ENCODE results near the gene RAE1. TPM values are rescaled to one million over a fixed set of nuclear protein-coding genes. Genes with fewer than 3 reads are reported as not detected.

RAE1 gene
- polyA plus RNA-seq, 3 donors, result 9.2 to 17.5 (median 12.3) TPM

DNA sequence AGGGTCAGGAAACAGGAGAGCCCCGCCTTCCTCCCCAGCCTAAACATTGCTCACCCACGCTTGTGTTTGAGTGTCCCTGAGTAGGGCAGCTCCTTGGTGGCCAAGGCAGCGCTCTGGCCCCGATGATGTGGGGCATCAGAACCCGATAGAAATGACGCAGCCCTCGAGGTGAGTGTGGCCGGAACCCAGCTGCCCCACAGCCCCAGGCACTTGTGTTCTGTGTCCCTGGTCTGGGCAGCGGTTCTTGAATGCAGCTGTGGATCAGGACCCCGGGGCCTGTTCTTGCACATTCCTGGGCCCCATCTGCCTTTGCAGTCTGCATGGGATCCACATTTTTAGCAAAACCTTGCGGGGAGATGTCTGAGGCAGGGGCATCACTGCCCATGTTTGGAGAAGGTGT is 53.0 kb downstream of the RAE1 start:
- WGBS, 3 donors, result 92 to 96% (median 96%) methylated on average over 11 of the region's 11 CpGs
- H3K27ac ChIP-seq (ENCODE audit: low read depth, low read length), result no peak overlapping the region

DNA sequence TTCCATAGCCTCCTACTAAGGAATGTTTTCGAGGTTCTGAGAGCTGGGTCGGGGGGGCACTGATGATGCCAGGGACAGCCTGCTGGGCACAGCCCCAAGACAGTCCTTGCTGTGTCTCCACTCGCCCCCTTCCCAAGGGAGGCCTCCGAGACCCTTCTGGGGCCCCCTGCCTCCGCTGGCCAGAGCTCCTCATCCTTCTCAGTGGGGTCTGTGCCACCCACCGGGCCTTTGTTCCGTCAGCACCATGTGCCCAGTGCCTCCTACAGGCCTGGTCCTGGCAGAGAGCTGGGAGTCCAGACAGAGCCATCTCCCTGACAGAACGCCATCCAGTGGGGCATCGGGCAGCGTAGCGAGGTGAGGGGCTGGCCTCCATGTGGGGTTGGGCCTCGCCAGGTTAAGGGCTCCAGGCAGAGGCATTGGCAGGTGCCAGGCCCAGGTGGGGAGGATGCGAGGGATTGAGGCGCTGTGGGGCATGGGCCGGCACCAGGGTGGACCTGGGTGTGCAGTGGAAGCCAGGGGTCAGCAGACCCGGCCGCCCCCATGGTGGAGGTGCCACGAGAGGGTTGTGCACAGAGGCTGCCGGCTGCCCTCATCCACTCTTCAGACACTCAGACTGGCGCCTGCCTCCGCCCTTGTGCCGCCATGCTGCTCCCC is 53.5 kb downstream of the RAE1 start:
- 96 to 98% (median 97%) methylated on average over 21 to 22 of the region's 22 CpGs for WGBS, 3 donors
- no peak overlapping the region for H3K27ac ChIP-seq (ENCODE audit: low read depth, low read length)

DNA sequence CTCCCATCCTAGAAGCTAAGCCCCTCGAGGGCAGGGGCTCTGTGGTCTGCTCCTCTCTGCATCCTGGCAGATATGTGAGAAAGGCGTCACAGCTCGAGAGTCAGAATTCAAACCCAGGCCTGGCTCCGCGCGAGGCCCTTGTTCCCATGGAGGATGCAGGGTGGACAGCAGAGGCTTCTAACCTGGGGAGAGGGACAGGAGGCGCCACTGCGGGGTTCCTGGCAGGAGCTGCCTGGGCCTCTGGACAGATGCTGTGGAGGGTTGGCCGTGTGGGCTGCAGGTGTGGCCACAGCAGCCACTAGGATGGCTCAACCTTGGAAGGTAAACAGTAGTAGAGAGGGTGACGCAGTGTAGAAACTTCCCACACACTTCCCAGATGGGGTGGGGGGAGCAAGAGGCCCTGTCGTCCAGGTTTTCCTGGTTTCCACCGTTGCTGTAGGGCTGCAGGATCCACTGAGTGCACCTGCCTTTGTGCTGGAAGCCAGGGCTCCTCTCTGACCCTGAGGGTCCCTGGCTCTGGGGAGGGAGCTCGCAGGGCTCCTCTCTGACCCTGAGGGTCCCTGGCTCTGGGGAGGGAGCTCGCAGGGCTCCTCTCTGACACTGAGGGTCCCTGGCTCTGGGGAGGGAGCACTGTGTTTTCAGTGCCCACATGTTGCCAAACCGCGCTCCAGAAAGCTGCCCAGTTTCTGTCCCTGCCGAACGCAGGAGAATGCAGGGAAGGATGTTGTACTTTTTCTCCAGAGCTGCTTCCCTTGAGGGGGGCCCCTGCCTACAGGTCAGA is 54.4 kb downstream of the RAE1 start:
- H3K27ac ChIP-seq (ENCODE audit: low read depth, low read length), result no peak overlapping the region
- WGBS, 3 donors, result 84 to 88% (median 87%) methylated on average over 18 of the region's 18 CpGs

DNA sequence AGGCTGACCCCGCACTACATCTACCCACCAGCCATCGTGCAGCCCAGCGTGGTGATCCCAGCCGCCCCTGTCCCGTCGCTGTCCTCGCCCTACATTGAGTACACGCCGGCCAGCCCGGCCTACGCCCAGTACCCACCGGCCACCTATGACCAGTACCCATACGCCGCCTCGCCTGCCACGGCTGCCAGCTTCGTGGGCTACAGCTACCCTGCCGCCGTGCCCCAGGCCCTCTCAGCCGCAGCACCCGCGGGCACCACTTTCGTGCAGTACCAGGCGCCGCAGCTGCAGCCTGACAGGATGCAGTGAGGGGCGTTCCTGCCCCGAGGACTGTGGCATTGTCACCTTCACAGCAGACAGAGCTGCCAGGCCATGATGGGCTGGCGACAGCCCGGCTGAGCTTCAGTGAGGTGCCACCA is 56.5 kb downstream of the RAE1 start:
- 94 to 95% (median 95%) methylated on average over 29 of the region's 29 CpGs for WGBS, 3 donors
- no peak overlapping the region for H3K27ac ChIP-seq (ENCODE audit: low read depth, low read length)

DNA sequence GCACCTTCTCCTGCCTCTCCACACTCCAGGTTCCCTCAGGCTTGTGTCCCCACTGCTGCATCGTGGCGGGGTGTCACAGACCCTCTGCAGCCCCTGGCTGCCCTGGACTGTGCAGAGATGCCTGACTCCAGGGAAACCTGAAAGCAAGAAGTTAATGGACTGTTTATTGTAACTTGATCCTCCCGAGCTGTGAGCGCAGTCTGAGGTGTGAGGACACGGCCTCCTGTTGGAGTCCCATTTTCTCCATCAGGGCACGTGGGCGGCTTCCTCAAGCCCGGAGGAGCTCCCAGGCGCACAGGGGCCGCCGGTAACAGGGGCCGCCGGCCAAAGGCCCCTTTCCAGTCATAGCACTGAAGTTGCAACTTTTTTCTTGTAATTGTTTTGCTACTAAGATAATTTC is 57.1 kb downstream of the RAE1 start:
- 83 to 88% (median 87%) methylated on average over 13 of the region's 13 CpGs for WGBS, 3 donors
- no peak overlapping the region for H3K27ac ChIP-seq (ENCODE audit: low read depth, low read length)

DNA sequence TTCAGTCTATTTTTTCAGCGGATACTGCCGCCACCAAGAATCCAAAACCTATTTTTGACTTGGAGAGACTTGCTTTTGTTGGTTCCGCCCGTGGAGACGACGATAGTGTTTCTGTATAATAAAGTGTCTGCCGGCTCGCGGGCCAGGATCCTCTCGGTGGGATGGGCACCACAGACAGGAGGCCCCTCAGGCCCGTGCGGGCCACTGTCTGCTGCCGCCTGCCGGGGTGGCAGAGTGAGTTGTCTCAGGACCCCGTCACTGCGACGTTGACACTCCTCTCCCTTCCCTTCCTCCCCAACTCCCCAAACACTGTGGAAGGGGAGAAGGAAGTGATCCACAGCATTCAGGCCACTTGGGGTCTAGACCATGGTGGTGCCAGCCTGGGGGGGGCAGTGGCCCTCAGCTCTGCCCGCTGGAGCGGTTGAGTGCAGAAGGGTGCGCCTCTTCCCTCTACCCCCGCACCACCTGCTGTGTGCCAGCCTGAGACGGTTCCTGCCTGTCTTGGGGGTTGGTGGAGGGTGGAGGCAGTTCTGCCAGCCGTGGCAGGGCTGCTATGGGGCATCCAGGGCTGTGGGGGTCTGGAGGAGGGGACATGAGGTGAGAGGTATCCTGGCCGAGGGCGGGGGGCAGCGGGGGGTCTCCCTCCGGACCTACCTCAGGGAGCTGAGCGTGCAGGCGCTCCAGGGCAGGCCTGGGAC is 57.6 kb downstream of the RAE1 start:
- 90 to 93% (median 92%) methylated on average over 26 to 29 of the region's 29 CpGs for WGBS, 3 donors
- H3K27ac ChIP-seq (ENCODE audit: low read depth, low read length), result no peak overlapping the region

DNA sequence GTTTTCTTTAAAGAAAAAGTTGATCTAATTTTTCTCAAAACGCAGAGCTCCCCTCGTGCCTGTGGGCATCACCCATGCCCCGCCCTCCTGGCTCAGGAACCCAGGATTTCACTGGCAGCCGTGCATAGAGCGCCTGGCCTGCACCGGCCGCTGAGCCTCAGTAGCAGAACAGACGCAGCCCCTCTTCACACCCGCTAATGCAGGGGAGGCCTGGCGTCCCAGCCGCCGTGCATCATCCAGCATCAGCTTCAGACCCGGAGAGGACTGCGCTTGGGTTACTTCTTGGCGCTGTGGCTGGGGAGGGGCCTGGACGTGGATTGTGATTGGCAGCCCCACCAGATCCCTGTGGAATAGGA is 58.2 kb downstream of the RAE1 start:
- H3K27ac ChIP-seq (ENCODE audit: low read depth, low read length), result no peak overlapping the region
- WGBS, 3 donors, result 82 to 86% (median 83%) methylated on average over 16 of the region's 16 CpGs

DNA sequence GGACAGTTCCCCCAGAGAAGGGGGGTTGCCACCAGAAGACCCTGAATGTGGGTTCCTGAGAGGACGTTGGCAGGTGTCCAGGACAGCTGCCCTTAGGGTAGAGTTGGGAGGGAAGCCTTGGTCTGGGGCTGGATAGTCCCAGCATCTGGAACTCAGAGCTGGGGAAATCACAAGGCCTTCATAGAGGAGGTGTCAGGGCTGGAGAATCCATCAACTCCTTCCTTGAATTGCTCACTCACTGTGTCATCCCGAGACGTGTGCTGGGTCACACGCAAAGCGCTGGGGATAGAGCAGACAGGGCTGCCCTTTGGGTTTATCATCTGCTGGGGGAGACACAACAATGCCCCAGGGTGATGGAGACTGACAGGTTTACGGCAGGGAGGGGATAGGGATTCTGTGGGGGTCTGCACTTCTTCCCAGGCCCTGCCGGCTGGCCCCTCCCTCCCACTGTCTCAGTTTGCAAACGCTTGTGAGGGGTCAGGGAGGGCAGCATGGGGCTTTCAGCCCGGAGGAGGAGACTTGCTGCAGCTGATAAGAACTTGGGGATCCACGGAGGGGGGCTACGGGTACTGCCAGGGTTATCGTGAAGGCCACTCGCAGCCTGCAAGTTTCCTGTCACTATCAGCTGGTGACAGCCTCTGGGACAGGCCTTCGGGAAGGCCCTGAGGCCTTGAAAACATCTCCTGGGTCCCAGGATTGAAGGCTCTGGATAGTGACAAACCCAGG is 58.8 kb downstream of the RAE1 start:
- 60 to 69% (median 68%) methylated on average over 14 of the region's 14 CpGs for WGBS, 3 donors
- H3K27ac ChIP-seq (ENCODE audit: low read depth, low read length), result no peak overlapping the region

DNA sequence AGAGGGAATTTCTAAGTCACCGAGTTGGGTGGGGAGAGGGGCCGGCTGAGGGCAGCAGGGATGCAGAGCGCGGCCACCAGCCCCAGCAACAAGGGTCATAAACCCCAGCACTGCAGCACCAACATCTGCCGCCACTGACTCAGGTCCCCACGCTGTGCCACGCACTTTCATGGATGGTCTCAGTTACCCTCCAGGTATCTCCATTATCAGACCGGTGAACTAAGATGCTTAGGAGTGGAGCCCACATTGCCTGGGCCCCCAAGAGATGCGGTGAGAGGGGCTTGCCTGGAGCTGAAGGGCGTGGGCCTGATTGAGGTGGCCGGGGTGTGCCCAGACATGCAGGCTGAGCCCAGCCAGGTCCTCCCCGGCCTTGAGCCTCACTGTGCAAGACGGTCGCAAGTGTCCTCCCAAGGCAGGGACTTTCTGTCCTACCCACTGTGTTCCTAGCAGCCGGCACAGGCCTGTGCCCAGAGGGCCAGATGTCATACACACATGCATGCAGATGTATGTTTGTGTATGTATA is 59.4 kb downstream of the RAE1 start:
- WGBS, 3 donors, result 85 to 89% (median 86%) methylated on average over 15 of the region's 15 CpGs
- no peak overlapping the region for H3K27ac ChIP-seq (ENCODE audit: low read depth, low read length)

DNA sequence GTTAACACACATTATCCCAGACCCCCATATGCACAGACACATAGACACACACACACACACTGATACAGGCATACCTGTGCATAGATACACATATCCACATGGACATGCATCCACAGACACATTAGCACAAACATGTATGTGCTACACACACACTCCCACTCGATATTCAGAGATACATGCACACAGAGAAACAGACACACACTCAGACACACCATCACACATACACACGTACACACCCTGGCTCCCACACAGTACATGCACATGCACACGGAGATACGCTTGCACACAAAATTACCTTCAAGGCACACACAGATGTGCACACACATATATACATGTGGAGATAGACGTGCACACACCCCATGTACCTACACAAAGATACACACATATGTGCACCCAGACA is 59.9 kb downstream of the RAE1 start:
- WGBS, 3 donors, result 86 to 95% (median 93%) methylated on average over 5 of the region's 5 CpGs
- H3K27ac ChIP-seq (ENCODE audit: low read depth, low read length), result no peak overlapping the region

DNA sequence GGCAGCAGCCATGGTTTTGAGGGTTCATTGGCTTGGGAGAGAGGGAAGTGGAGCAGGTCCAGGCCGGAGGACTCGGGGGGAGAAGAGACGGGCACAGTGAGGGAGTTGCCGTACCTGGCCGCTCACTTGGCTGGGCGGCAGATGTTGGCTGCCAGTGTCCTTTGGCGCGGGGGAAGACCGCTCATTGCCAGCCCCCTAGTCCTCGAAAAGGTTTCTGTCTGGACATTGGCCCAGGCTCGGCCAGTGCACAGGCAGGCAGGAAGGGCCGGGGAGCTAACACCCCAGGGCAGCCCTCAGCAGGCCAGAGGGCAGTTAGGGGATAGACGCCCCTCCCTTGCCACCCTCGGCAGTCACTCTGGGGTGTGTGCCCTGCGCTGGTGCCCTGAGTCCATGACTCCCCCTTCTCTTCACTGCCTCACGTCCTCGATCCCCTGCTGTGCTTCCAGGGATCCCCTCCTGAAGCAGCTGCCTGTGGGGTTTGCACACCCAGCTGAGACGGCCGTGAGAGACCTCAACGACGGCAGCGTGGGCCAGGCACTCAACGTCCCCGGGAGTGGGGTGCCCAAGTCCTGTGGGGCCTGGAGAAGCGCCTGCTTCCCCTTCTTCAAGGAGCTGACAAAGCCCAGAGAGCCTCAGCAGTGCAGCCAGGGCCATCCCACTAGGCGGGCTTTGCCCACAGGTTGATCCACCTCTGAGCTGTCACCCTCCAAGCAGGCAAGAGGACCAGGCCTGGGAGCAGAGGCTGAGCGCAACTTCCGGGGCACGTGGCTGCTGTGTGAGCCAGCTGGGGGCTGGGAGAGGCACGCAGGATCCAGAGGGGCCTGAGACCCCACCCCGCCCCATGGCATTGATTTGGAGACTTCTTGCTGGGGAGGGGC is 60.6 kb downstream of the RAE1 start:
- no peak overlapping the region for H3K27ac ChIP-seq (ENCODE audit: low read depth, low read length)
- WGBS, 3 donors, result 83 to 87% (median 85%) methylated on average over 31 of the region's 31 CpGs

DNA sequence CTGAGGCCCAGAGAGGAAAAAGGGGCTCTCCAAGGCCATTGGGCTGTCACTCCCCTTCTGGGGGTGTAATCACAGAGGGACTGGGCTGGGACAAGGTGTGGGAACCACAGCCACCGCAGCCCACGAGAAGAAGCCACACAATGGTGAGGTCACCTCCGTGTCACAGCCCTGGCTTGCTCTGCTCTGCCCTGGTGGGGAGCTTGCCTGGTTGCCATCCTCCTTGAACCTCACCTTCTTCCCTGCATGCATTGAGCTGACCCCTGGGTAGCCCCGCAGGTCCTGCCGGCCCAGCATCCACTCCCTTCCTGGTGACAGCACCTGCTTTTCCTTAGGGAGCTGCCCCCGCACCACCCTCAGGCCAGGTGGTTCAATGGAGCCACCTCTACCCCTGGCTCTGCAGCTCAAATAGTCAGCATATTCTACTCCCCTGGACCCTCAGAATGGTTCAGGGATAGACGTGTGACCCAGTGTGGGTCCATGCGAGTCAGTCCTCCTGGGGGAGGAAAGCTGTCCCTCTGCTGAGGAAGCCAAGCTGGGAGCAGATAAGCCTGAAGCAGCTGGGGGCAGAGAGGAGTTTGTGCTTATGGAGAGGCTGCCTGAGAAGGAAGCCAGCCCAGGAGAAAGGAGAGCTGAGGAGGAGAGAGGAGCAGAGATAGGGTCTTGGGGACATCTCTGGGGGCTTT is 61.4 kb downstream of the RAE1 start:
- WGBS, 3 donors, result 78 to 82% (median 78%) methylated on average over 8 of the region's 8 CpGs
- H3K27ac ChIP-seq (ENCODE audit: low read depth, low read length), result no peak overlapping the region

DNA sequence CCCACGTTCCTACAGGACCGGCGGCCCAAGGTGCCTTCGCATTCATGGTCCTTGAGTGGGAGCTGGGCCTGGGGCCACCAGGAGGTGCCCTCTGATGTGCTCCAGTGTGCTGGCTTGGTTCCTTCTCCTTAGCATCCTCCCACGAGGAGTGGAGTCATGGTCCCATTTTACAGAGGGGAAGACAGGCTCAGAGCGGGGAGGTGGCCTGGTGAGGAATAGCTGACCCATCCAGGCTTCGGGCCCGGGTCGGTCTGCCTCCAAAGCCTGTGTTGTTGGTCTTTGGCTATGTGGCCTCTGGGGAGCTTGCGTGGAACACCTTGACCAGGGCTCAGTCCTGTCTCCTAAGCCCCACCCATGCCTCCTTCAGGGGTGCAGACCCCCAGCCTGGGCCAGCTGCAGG is 62.9 kb downstream of the RAE1 start:
- 85 to 95% (median 91%) methylated on average over 10 of the region's 10 CpGs for WGBS, 3 donors

DNA sequence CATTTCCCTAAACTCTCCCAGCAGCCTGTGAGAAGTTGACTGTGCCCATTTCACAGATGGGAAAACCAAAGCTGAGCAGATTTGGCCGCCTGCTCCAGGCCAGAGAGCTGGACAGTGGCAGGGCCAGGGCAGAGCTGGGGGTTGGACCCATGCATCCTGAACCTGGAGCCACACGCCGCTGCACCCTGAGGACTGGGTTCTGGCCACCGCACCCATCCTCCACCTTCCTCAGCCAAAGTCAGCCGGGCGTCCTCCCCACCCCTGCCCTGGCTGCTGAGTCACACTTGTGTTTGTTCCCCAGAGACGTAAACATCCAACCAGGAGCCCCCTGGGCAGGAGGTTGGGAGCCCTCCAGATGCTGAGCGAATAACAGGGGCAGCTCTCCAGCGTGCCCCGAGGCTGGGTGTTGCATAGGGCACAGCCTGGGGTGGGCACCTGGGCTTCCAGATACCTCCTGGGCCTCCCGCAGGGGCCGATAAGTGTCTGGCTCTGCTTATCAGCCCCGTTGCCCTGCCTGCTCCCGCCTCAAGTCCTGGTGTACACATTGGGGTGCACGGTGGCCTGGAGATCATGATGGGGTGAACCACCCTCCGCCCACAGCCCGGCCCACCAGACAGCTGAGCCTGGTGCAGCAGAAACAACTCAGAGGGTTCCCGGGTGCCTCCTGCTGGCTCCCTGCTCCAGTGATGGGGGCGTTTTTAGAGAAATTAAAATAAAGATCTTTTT is 64.0 kb downstream of the RAE1 start:
- no peak overlapping the region for H3K27ac ChIP-seq (ENCODE audit: low read depth, low read length)
- WGBS, 3 donors, result 67 to 71% (median 67%) methylated on average over 19 of the region's 19 CpGs

More for the DNA sequence above, 62.9 kb downstream of the RAE1 start:
- no peak overlapping the region for H3K27ac ChIP-seq (ENCODE audit: low read depth, low read length)

DNA sequence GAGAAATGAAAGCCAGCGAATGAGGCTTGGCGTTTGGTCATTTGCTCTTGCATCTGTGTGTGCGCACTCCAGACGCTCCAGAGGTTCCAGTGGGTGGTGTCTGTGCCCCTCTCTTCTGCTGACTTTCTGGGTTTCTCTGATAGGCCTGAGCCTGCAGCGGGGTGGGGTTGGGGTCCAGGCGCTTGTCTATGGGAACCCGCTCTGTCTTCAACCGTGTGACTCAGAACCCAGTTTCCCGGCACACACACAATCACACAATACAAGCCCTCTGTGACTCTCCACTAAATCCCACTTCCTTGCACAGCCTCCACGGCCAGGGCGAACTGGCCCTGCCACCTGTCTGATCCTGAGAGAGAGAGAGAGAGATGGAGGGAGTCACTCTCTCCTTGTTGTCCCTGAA is 64.7 kb downstream of the RAE1 start:
- 87 to 90% (median 88%) methylated on average over 11 of the region's 11 CpGs for WGBS, 3 donors
- no peak overlapping the region for H3K27ac ChIP-seq (ENCODE audit: low read depth, low read length)

DNA sequence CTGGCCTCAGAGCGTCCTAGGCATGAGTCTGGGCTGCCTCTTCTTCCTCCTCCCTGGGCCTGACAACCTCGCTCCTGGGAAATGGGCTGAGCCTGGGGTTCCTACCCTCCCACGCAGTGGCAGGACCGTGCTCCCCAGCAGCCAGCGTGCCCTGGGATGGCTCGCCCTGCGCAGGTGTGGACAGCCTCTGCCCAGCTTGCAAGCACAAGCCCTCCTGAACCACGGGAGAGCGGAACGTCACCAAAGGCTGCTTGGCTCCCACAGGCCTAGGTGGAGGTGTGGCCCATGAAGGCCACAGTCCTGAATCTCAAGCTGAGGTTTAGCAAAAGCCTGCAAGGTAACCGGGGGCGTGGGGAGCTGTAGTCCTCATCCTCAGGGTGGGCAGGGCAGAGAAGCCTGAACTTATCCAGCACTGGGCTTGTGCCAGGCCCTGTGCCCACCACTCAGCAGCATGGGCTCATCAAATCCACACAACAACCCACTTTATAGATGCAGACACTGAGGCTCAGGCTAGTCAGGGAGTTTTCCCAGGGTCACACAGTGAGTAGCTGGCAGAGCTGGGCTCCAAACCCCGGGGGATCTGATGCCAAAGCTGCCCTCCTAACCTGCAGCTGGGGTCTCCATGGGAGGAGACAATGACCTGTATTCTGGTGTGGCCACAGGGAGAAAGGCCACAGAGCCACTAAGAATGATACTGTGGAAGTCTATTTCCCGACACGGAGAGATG is 65.4 kb downstream of the RAE1 start:
- H3K27ac ChIP-seq (ENCODE audit: low read depth, low read length), result no peak overlapping the region

More for the DNA sequence above, 65.4 kb downstream of the RAE1 start:
- 88 to 93% (median 90%) methylated on average over 15 of the region's 15 CpGs for WGBS, 3 donors
